NCI-H774 (cell line): Measurements from ENCODE around the gene DYNLT1.
"Not testable (repeated sequence)": the region's sequence is repeated elsewhere in the genome, so short reads cannot be mapped to it uniquely, and the experiment has no call there.

ENCODE experiments used
- DNase-seq: peaks from one replicate; lab custom pipeline; 2025; lab: John Stamatoyannopoulos, UW

The DYNLT1 gene

GRCh38 chr6:158644231-158645063 lies at the start of gene DYNLT1:
Gene DYNLT1, minus strand, starts transcription at chr6:158644743. Its CDS starts 35 bp downstream, at chr6:158644708.
- DNase-seq: peak; percentile 95

GRCh38 chr6:158688860-158689259 lies 44.3 kb upstream of the DYNLT1 start:
- DNase-seq: no peak

GRCh38 chr6:158687506-158687905 lies 43.0 kb upstream of the DYNLT1 start:
- DNase-seq: no peak

GRCh38 chr6:158686791-158687381 lies 42.3 kb upstream of the DYNLT1 start:
- DNase-seq: no peak

- DNase-seq: no peak
Measured at GRCh38 chr6:158686311-158686710, 41.8 kb upstream of the DYNLT1 start.

GRCh38 chr6:158684745-158685324 lies 40.3 kb upstream of the DYNLT1 start:
- no peak for DNase-seq

GRCh38 chr6:158684311-158684710 lies 39.8 kb upstream of the DYNLT1 start:
- DNase-seq: no peak

GRCh38 chr6:158680481-158680880 lies 35.9 kb upstream of the DYNLT1 start:
- DNase-seq: no peak

GRCh38 chr6:158680015-158680414 lies 35.5 kb upstream of the DYNLT1 start:
- no peak for DNase-seq

- no peak for DNase-seq
Measured at GRCh38 chr6:158677906-158678578, 33.5 kb upstream of the DYNLT1 start.

GRCh38 chr6:158677094-158677493 lies 32.6 kb upstream of the DYNLT1 start:
- DNase-seq: not testable (repeated sequence)

GRCh38 chr6:158674342-158675131 lies 30.0 kb upstream of the DYNLT1 start:
- no peak for DNase-seq

GRCh38 chr6:158672726-158673125 lies 28.2 kb upstream of the DYNLT1 start:
- DNase-seq: no peak

GRCh38 chr6:158672119-158672518 lies 27.6 kb upstream of the DYNLT1 start:
- DNase-seq: not testable (repeated sequence)

- no peak for DNase-seq
Measured at GRCh38 chr6:158669145-158670035, 24.8 kb upstream of the DYNLT1 start.

GRCh38 chr6:158668707-158669103 lies 24.2 kb upstream of the DYNLT1 start:
- DNase-seq: no peak

GRCh38 chr6:158667360-158667981 lies 22.9 kb upstream of the DYNLT1 start:
- no peak for DNase-seq

- DNase-seq: no peak
Measured at GRCh38 chr6:158666628-158667359, 22.3 kb upstream of the DYNLT1 start.

- no peak for DNase-seq
Measured at GRCh38 chr6:158665332-158665731, 20.8 kb upstream of the DYNLT1 start.
